Smooth muscle cell (in vitro differentiated cells): ENCODE measurements around the gene ZC3H13. TPM values are rescaled to one million over a fixed set of nuclear protein-coding genes. Genes with fewer than 3 reads are reported as not detected.

Experiments used
- DNase-seq: peaks from one replicate; lab custom pipeline; 2025; ENCODE audit not compliant: unreplicated experiment; lab: John Stamatoyannopoulos, UW
- H2AFZ ChIP-seq: fragments of 200-600 bp; sonication (generic); 2 replicates; pipeline ENCODE4 v1.6.0; 2016; ENCODE audit warnings: antibody characterized with exemption, low read depth, mild to moderate bottlenecking
- H3F3A ChIP-seq: fragments of 200-600 bp; sonication (generic); 2 replicates; pipeline ENCODE4 v1.6.0; 2017; ENCODE audit warnings: antibody characterized with exemption, low read depth
- H3K27ac ChIP-seq: fragments of 200-600 bp; sonication (generic); 2 replicates; pipeline ENCODE4 v1.5.1; 2016; ENCODE audit warnings: low read depth, mild to moderate bottlenecking
- H3K27me3 ChIP-seq: fragments of 200-600 bp; sonication (generic); 2 replicates; pipeline ENCODE4 v1.6.1; 2016; ENCODE audit warnings: low read depth, mild to moderate bottlenecking
- H3K36me3 ChIP-seq: fragments of 200-600 bp; sonication (generic); 2 replicates; pipeline ENCODE4 v1.5.1; 2016; ENCODE audit warnings: low read depth
- H3K4me1 ChIP-seq: fragments of 200-600 bp; sonication (generic); 2 replicates; pipeline ENCODE4 v1.5.1; 2016; ENCODE audit warnings: low read depth
- H3K4me2 ChIP-seq: fragments of 200-600 bp; sonication (generic); 2 replicates; pipeline ENCODE4 v1.6.0; 2016; ENCODE audit warnings: mild to moderate bottlenecking
- H3K4me3 ChIP-seq: fragments of 200-600 bp; sonication (generic); 2 replicates; pipeline ENCODE4 v1.5.1; 2016; ENCODE audit warnings: mild to moderate bottlenecking
- H3K79me2 ChIP-seq: fragments of 200-600 bp; sonication (generic); 2 replicates; pipeline ENCODE4 v1.6.0; 2016; ENCODE audit warnings: low read depth, mild to moderate bottlenecking
- H3K9ac ChIP-seq: fragments of 200-600 bp; sonication (generic); 2 replicates; pipeline ENCODE4 v1.6.0; 2016; ENCODE audit warnings: low read depth
- H3K9me3 ChIP-seq: fragments of 200-600 bp; sonication (generic); replicated peaks from 2 replicates; pipeline ENCODE4 v1.5.1; 2016; ENCODE audit warnings: low read depth
- H4K20me1 ChIP-seq: fragments of 200-600 bp; sonication (generic); 2 replicates; pipeline ENCODE4 v1.6.0; 2016; ENCODE audit warnings: low read depth
- WGBS: methylation state at CpG from one replicate; pipeline ENCODE4 v1.1.7; 2016; ENCODE audit warnings: low lambda C conversion rate; 5-methylcytosine and 5-hydroxymethylcytosine counted together
- polyA plus RNA-seq: library from polyadenylated mRNA; unstranded; fragments of >200 nt; fragmentation: Nextera tagmentation; extraction: Ambion mirVana; gene quantifications from 2 replicates; pipeline ENCODE4 v1.2.1, GENCODE V29; 2016
- total RNA-seq: library from RNA; depleted of rRNA; stranded (reverse); fragments of >200 nt; gene quantifications from 2 replicates; pipeline ENCODE4 v1.2.3, GENCODE V29; 2014
- TF ChIP-seq, protein P1 (sequence below): fragments of 200-600 bp; sonication (generic); IDR thresholded peaks from 2 replicates; pipeline ENCODE4 v1.5.1; 2017; ENCODE audit warnings: borderline replicate concordance, mild to moderate bottlenecking, antibody characterized with exemption; ENCODE audit not compliant: insufficient read depth, poor library complexity, severe bottlenecking

The ZC3H13 gene
- total and polyA plus RNA-seq, 2 experiments from 2014 or later: 20.4 to 37.7 TPM

DNA sequence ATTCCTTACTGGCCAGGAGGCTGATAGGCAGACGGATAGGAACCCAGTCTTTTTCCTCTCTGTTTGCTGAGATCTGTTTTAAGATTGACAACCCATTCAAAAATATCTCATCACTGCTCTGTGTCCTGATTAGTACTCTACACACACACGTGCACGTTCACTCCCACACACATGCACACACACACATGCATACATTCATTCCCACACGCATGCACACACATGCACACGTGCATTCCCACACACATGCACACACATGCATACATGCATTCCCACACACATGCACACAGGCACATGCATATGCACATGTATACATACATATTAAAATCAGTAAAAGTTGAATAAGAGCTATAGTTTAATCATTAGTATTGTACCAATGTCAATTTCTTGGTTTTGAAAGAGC, 120.4 kb downstream of the ZC3H13 start:
- Histone ChIP-seq H3K36me3 (no peaks in the 10 kb centered on the region), H3K9ac (no peak overlapping the region), H3K4me2 (no peak overlapping the region), H3K27ac (no peak overlapping the region), H3K4me1 (no peaks in the 10 kb centered on the region), H3K4me3 (no peak overlapping the region), H3K79me2 (no peaks in the 10 kb centered on the region), H4K20me1 (no peaks in the 10 kb centered on the region), H3K9me3 (no peaks in the 10 kb centered on the region), H3K27me3 (peaks cover 48% of the 10 kb centered on the region), H3F3A (no peaks in the 10 kb centered on the region), H2AFZ (no peak overlapping the region)
- no peak for DNase-seq
- WGBS: 94% methylated on average over 5 of the region's 5 CpGs
- TF ChIP-seq, protein P1, sequence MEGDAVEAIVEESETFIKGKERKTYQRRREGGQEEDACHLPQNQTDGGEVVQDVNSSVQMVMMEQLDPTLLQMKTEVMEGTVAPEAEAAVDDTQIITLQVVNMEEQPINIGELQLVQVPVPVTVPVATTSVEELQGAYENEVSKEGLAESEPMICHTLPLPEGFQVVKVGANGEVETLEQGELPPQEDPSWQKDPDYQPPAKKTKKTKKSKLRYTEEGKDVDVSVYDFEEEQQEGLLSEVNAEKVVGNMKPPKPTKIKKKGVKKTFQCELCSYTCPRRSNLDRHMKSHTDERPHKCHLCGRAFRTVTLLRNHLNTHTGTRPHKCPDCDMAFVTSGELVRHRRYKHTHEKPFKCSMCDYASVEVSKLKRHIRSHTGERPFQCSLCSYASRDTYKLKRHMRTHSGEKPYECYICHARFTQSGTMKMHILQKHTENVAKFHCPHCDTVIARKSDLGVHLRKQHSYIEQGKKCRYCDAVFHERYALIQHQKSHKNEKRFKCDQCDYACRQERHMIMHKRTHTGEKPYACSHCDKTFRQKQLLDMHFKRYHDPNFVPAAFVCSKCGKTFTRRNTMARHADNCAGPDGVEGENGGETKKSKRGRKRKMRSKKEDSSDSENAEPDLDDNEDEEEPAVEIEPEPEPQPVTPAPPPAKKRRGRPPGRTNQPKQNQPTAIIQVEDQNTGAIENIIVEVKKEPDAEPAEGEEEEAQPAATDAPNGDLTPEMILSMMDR: no peak

GRCh38 chr13:45931211-45931610, 121.3 kb downstream of the ZC3H13 start:
- Histone ChIP-seq H4K20me1 (no peaks in the 10 kb centered on the region), H3K9me3 (no peaks in the 10 kb centered on the region), H3K9ac (no peak overlapping the region), H3K4me3 (no peak overlapping the region), H3K4me1 (no peaks in the 10 kb centered on the region), H3K27ac (no peak overlapping the region), H3K36me3 (no peaks in the 10 kb centered on the region), H3K4me2 (no peak overlapping the region), H3K79me2 (no peaks in the 10 kb centered on the region), H3K27me3 (peaks cover 48% of the 10 kb centered on the region), H3F3A (no peaks in the 10 kb centered on the region), H2AFZ (no peak overlapping the region)
- TF ChIP-seq, protein P1: no peak
- 90% methylated on average over 3 of the region's 3 CpGs for WGBS
- DNase-seq: no peak

- no peaks in the 10 kb centered on the region for H3K4me1 ChIP-seq
- no peaks in the 10 kb centered on the region for H3F3A ChIP-seq
- no peak overlapping the region for H3K9ac ChIP-seq
- H3K36me3 ChIP-seq: no peaks in the 10 kb centered on the region
- no peak overlapping the region for H2AFZ ChIP-seq
- no peak overlapping the region for H3K4me2 ChIP-seq
- WGBS: 71% methylated on average over 7 of the region's 7 CpGs
- DNase-seq: no peak
- no peaks in the 10 kb centered on the region for H3K9me3 ChIP-seq
- H3K27me3 ChIP-seq: peaks cover 40% of the 10 kb centered on the region
- H3K79me2 ChIP-seq: no peaks in the 10 kb centered on the region
- no peak overlapping the region for H3K4me3 ChIP-seq
- no peaks in the 10 kb centered on the region for H4K20me1 ChIP-seq
- H3K27ac ChIP-seq: no peak overlapping the region
- TF ChIP-seq, protein P1: no peak
Observed at GRCh38 chr13:45930177-45930576, 122.4 kb downstream of the ZC3H13 start.

GRCh38 chr13:45928843-45929242, 123.7 kb downstream of the ZC3H13 start:
- TF ChIP-seq, protein P1: no peak
- WGBS: 96% methylated on average over 2 of the region's 2 CpGs
- H3K27me3 ChIP-seq: peaks cover 28% of the 10 kb centered on the region

More at GRCh38 chr13:45928843-45929242, 123.7 kb downstream of the ZC3H13 start:
- Histone ChIP-seq H4K20me1 (no peaks in the 10 kb centered on the region), H3K4me2 (no peak overlapping the region), H3K36me3 (no peaks in the 10 kb centered on the region), H3K9ac (no peak overlapping the region), H3F3A (no peaks in the 10 kb centered on the region), H2AFZ (no peak overlapping the region), H3K9me3 (no peaks in the 10 kb centered on the region), H3K4me3 (no peak overlapping the region), H3K79me2 (no peaks in the 10 kb centered on the region), H3K27ac (no peak overlapping the region), H3K4me1 (no peaks in the 10 kb centered on the region)
- no peak for DNase-seq
